GM12864 (cell line): ENCODE data around the gene PRDM2.
A peak's percentile ranks its signal among the peaks of the same experiment; 100 is the strongest.

ENCODE experiments used
- DNase-seq: peaks from one replicate; pipeline ENCODE4 v3.0.0-alpha.2; 2011; ENCODE audit warnings: low read depth
- H3K4me3 ChIP-seq: 2 replicates; pipeline ENCODE4 v1.5.1; 2011; ENCODE audit warnings: mild to moderate bottlenecking, low read depth, low read length, control low read depth
- TF ChIP-seq, protein P1 (sequence below): IDR thresholded peaks from 2 replicates; pipeline ENCODE4 v1.5.1; 2011; ENCODE audit warnings: low read depth, mild to moderate bottlenecking, moderate library complexity, low read length, control low read depth, inconsistent platforms; ENCODE audit errors: missing control alignments

PRDM2 gene

GRCh38 chr1:13699510-13699909 is 478 bp upstream of the PRDM2 start:
- peak overlapping the region; percentile 89 for H3K4me3 ChIP-seq
- no peak for DNase-seq
- TF ChIP-seq, protein P1, sequence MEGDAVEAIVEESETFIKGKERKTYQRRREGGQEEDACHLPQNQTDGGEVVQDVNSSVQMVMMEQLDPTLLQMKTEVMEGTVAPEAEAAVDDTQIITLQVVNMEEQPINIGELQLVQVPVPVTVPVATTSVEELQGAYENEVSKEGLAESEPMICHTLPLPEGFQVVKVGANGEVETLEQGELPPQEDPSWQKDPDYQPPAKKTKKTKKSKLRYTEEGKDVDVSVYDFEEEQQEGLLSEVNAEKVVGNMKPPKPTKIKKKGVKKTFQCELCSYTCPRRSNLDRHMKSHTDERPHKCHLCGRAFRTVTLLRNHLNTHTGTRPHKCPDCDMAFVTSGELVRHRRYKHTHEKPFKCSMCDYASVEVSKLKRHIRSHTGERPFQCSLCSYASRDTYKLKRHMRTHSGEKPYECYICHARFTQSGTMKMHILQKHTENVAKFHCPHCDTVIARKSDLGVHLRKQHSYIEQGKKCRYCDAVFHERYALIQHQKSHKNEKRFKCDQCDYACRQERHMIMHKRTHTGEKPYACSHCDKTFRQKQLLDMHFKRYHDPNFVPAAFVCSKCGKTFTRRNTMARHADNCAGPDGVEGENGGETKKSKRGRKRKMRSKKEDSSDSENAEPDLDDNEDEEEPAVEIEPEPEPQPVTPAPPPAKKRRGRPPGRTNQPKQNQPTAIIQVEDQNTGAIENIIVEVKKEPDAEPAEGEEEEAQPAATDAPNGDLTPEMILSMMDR, result no peak

DNA sequence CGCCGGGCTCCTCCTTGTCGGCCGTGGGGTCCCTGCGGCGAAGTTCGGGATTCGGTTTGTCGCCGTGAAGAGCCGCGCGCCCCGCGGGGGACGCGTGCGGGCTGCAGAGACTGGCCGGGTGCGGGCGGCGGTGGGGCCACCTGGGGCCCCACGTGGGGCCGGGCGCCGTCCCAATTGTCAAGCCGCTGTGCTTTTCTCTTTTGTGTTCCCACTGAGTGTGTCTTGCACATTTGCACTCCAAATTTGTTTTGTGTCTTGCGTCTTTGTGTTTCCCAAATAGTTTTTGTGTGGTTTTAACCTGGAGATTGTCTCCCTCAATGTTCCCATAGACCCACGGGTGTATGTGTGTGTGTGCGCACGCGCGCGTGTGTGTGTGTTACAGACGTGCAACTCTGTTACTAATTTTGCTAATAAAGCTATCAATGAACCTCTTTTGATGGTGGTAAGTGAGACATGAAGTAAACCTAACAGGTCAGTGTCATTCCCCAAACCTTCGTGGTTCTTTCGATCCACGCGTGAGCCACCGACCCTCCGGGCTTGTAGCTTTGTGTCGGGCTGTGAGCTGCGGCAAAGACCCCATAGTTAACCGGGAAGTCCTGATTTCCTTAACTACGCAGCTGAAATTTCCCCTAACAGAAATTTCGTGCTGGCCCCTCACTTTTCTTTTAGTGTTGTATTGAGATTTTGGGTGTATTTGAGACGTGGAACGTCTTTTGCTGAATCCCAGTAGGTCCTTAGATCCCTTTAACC is 708 bp downstream of the PRDM2 start:
- peak overlapping the region; percentile 89 for H3K4me3 ChIP-seq
- DNase-seq, result no peak
- TF ChIP-seq, protein P1, result no peak

DNA sequence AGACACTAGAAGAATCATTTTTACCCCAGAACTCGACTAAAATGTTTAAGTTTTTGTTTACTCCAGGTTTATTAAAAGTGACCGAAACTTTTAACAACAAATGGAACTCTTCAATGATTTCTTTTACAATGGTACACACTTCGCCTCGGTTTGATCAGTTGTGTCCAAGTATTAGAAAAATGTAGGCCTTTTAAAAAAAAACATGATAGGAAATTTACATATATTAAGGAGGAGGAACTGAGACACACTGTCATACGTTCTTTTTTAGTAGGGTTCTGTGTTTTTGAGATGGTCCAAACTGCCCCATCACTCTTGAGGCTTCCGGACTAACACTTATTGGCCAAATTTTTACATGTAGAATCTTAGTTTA is 1.3 kb downstream of the PRDM2 start:
- peak overlapping the region; percentile 89 for H3K4me3 ChIP-seq
- no peak for DNase-seq
- TF ChIP-seq, protein P1, result no peak

GRCh38 chr1:13702425-13703127 is 2.6 kb downstream of the PRDM2 start:
- TF ChIP-seq, protein P1, result no peak
- DNase-seq, result peak; percentile 82
- peak overlapping the region; percentile 89 for H3K4me3 ChIP-seq

DNA sequence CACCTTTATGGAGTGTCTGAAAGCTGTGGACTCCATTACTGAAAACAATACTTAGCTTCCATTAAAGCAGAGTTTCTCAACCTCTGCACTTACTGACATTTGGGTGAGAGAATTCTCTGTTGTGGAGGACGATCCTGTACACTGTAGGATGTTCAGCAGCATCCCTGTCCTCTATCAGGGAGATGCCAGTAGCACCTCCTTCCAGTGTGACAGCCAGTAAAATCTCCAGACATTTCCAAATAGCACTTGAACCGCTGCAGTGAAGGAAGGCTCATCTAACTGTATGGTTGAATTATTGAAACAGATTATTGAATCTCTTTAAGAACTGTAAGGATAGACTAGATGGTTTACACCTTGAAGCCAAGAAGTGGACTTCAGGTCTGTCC is 3.1 kb downstream of the PRDM2 start:
- no peak for DNase-seq
- TF ChIP-seq, protein P1, result no peak
- H3K4me3 ChIP-seq, result peak overlapping the region; percentile 89; the same call in 1 of the 2 replicates

DNA sequence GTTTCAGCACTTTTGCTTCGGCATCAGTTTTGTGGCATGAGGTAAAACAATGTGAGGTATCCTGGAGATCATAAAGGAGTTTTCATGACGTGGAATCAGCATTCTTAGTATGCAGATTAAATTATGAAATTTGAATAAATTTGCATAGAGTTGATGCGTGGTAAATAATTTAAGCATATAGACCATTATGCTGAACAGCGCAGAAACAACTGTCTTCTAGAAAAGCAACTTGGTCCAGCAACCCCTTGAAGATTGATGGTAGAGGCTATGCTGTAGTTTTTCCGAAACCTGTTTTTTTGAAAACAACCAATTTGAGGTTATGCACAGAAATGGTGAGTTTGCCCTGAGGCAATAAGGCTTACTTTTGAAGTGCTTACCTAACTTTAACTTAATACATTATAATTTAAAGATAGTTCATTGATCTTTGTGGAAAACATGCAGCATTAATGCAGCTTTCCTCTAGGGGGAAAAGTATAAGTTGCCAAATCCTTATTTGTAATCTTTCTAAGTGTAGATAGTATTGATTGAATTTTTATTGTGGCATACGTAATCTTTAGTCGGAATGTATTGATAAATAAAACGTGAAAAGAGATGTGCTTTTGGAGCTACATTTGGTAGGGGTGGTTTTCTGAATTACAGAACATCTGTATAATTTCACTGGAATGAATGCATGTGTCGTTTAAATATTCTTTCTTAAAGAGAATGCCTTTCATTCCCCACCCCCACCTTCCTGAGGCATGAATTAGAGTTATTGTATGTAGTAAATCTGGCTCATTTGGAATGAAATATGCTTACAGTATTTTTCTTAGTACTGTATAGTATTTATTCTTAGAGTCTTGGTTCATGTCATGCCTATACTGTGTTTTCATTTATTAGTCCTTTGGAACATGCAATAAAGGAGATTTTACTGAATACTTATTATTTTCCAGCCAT is 3.8 kb downstream of the PRDM2 start:
- DNase-seq, result no peak
- peak overlapping the region; percentile 89; the same call in 1 of the 2 replicates for H3K4me3 ChIP-seq

More for the DNA sequence above, 3.8 kb downstream of the PRDM2 start:
- TF ChIP-seq, protein P1, result no peak
